ENCODE results near the gene TMEM272. TPM values are rescaled to one million over a fixed set of nuclear protein-coding genes. Genes with fewer than 3 reads are reported as not detected.

The TMEM272 gene
- total RNA-seq, 1 donor from 2014 or later: 0.38 TPM

DNA sequence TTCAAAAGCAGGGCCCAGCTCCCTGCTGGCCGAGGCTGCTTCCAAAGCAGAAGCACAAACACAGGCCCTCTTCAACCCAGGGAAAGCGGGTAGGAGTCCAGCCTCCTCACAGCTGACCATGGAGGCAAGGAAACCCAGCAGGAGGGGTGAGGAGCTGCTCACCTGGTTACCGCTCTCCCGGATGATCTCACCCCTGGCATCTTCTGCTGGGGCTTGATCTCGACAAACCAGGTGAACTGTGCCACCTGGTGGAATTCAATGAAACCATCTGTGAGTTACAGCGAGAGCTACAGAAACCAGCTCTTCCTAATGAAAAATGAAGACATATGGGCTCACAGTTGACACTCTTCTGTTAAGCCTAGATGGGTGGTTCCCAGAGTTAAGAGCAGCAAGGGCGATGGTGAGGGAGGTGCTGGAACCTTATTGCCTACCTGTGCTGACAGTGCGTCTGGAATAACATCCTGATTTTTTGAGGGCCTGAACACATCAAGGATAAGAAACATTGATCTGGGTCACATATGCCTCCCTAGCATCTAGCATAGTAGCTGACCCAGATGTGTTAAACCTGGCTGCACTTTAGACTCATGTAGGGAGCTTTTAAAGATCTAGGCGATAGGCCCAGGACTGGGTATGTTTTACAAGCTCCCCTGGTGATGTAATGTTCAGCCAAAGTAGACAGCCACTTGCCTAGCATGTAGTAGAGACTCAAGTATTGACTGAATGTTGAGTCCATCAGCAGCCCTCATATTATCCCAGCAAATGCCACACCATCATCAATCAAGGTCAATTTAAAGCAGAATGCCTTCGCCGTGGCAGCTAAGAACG, 47.1 kb downstream of the TMEM272 start:
- ATAC-seq (ENCODE audit: poor library complexity) (peak; percentile 28), DNase-seq (no peak)
- intact Hi-C loops (cut with DNase I): no loop called here

DNA sequence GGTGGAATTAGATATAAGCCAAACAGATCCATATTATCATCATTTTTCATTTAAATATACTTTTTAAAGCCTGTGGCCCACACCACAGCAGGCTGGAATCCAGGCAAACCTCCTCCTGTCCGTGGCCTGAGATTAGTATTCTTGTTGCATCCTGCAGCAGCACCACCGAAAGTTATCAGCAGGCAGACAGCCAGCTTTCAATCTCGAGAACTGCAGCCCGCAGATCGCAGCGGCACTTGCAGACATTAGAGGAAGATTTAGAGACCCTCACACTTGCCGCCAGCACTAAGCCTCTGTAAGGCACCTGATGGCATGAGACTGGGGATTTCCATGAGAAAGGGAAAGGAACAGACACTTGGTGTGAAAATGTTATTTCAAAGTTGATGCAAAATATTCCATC, 48.4 kb downstream of the TMEM272 start:
- intact Hi-C loops (cut with DNase I): no loop called here
- DNase-seq: no peak
- ATAC-seq (ENCODE audit: poor library complexity): no peak

DNA sequence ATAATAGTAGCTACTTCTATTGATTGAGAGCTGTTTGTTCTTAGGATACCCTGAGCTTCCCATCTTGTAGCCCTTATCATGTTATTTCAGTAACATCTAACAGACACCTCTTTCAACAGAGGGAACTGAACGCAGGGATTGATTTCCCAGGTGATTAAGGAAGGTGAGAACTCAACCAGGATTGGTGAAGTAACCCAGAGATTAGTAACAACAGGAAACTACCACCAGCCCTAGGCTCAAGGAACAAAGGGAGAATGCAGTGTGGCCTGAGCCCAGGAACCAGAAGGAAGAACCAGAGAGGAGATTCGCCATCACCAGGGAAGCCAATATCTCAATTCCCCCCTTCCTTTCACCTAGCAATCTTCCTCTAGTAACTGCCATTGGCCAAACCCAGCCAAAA, 49.6 kb downstream of the TMEM272 start:
- intact Hi-C loops (cut with DNase I): no loop called here
- DNase-seq (no peak), ATAC-seq (ENCODE audit: poor library complexity) (no peak)

DNA sequence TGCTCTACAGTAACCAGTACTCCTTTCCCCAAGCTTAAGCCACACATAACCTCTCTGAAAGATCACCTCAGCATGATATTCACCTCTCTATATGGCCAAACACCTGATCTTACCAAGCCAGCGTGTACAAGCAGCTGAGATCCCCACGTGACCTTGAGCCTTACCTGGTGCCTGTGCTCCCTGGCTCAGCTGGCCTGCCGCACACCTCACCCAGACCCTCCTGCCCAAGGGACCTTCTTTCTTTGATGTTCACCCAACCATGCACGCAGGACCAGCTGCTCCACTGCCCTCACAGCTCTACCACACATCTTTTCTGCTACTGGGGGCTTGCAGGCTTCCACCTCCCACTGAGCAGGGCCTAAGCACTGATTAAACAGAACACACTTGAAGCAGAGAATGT, 50.0 kb downstream of the TMEM272 start:
- intact Hi-C loops (cut with DNase I): no loop called here
- DNase-seq (no peak), ATAC-seq (ENCODE audit: poor library complexity) (no peak)

DNA sequence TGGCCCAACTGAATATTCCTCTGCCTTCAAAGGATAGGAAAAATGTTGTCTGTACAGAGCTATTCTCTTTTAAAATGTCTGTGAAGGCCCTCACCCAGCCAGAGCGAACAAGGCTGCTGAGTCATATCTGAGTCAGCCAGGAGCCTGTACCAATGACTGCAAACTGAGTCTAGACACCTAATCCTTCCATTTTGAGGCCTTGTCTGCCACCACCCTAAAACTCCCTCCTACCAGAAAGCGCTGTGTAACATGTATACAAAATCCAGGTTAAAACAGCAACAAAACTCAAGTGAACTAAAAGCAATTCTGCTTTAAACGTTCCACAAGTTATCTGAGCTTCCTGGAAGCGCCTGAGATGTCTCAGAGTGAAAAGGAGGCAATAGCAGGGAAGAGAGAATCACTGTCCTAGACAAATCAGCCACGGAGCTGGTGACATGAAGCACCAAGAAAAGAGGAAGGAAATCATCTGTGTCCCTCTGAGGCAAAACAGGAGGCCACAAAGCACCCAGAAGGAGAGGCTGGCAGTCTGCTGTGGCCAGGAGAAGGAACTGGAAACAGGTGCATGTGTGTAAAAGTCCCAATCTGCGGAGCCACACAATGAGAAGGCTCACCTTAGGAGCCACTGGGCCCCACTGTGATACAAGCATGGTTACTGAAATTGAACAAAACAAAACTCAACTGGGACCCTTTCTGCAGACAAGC, 51.3 kb downstream of the TMEM272 start:
- DNase-seq: no peak
- intact Hi-C loops (cut with DNase I): no loop called here
- ATAC-seq (ENCODE audit: poor library complexity): peak; percentile 32

DNA sequence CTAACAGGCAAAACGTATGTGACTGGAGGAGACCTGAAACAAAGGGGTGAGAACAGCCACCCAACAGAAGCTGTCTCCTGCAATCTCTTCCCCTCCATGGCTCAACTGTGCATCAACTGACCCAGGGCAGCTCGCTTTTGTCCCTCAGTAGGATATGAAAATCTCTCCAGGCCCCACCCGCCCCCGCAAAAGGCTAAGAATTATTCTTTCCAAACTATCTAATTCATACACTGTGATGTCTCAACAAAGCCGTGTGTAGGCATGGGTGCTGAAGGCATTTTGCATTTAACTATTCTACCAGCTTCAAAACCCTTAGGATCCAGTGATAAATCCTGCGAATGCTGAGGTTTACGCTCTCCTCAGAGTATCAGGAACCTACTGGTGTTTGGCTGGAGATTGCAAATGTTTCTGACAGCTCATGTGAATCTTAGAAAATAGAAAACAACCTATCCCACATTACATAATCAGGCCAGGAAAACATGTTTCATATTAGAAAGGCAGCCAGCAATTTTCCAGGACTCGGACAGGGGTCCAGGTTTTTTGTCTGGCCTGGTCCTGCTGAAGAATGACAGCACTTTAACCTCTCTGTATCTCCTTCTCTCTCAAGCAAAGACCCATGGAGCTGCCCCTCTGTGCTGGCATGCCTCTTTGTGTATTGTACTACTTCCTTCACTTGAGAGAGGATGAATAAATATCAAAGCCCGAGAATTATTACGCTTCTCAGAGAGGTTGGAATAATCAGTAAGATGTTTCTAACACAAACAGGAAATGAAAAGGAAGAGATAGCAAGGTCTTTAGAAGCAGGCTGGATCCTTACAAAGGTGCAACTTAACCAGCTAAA, 58.3 kb downstream of the TMEM272 start:
- peak; percentile 26 for ATAC-seq (ENCODE audit: poor library complexity)
- intact Hi-C loops (cut with DNase I): no loop called here
- no peak for DNase-seq

DNA sequence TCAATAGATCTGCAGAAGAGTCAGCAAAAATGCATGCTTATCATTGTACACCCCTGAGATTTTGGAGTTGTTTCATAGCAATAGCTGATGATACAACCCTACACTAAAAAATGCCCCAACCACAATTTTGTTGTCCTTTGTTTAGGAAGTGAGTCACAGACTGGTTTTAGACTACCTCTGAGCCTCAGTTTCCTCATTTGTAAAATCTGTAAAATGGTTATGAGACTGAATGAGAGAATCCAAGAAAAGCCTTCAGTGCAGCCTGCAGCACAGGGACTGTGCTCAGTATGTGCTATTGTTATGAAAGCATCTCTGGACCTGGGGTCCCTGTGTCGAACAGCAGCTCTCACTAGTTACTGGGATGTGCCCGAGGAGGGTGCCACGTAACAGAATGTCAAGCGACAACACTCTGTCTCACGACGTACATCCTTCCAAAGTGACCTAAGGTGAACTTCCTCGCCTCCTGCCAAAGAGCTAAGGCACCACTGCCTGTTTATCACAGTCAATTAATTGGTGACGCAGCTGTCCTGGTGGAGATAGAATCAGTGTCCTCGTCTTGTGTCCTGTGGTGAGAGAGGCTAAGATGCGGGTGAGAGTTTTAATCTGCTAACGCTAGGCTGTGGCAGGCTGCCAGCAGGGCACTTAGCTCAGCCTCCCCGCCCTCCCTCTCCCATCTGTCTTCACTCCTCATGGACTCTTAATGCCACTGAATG, 59.1 kb downstream of the TMEM272 start:
- intact Hi-C loops (cut with DNase I): no loop called here
- peak; percentile 84 for DNase-seq
- ATAC-seq (ENCODE audit: poor library complexity): peak; percentile 89

DNA sequence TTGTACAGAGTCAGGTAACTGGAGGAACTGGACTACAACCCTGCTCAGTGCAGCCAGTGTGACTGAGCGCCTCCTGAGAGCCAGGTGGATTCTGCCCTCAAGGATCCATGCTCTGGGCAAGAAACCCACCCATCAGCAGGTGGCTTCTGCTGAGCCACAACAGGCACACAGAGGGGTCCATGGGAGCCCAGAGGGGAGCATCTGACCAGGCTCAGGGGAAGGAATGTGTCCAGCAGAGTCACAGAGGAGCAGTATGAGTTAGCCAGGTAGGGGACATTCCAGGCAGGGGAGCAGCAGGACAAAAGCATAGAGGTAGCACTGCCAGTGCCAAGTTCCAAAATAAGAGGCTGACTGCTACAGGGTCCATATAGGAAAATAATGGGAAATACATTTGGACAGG, 60.9 kb downstream of the TMEM272 start:
- ATAC-seq (ENCODE audit: poor library complexity): no peak
- intact Hi-C loops (cut with DNase I): no loop called here

DNA sequence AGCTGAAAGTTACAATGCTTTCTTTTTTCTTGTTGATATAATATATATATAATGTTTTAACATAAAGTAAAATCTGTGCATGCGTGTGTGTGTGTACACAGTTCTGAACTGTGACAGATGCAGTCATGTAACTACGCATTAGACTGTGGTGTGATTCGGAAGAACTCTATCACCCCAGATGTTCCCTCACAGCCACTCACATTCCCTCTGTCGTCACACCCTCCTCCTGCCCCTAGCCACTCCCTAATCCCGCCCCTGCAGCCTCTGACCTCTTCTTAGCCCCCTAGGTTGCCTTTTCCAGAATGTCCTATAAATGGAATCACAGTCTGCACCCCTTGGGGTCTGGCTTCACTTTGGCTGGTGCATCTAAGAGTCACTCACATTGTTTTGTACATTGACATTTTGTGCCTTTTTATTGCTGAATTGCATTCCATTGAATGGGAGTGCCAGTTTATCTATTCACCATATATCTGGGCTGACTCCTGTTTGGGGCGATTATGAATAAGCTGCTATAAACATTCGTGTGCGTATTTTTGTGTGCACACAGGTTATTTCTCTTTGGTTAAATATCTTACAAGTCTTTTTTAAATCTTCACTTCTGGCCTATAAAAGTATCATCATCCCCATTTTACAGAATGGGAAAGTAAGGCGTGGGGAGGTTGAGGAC, 61.4 kb downstream of the TMEM272 start:
- ATAC-seq (ENCODE audit: poor library complexity) (no peak), DNase-seq (no peak)
- intact Hi-C loops (cut with DNase I): no loop called here

More for the DNA sequence above, 60.9 kb downstream of the TMEM272 start:
- no peak for DNase-seq

DNA sequence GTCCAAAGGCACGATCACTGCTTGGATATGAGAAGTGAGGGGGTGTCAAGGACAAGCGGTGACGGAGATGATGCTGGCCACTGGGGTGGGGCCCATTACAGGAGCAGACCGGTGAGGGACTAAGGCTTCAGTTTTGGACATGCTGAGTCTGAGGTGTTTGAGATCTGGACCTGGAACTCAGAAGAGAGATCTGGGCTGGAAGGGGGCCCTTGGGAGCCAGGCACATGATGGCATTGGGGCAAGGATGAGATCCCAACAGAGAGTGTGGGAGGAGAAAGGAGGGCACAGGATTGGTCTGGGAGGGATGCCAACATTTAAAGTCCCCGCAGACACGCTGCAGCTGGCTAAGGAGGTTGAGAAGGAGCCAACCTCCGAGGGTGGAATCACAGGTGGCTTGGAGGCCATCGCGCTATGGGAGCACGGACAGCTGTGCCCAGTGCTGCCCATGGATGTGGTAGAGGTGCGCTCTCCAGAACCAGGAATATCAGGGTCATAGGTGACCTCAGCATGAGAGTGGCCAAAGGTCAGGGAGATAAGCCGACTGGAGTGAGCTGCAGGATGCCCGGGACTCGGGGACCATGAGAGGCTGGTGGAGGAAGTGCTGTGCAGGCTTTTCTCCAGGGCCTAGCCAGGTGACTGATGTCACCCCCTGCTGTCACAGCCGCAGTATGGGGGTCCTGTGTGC, 62.8 kb downstream of the TMEM272 start:
- intact Hi-C loops (cut with DNase I): no loop called here
- ATAC-seq (ENCODE audit: poor library complexity) (no peak), DNase-seq (no peak)

DNA sequence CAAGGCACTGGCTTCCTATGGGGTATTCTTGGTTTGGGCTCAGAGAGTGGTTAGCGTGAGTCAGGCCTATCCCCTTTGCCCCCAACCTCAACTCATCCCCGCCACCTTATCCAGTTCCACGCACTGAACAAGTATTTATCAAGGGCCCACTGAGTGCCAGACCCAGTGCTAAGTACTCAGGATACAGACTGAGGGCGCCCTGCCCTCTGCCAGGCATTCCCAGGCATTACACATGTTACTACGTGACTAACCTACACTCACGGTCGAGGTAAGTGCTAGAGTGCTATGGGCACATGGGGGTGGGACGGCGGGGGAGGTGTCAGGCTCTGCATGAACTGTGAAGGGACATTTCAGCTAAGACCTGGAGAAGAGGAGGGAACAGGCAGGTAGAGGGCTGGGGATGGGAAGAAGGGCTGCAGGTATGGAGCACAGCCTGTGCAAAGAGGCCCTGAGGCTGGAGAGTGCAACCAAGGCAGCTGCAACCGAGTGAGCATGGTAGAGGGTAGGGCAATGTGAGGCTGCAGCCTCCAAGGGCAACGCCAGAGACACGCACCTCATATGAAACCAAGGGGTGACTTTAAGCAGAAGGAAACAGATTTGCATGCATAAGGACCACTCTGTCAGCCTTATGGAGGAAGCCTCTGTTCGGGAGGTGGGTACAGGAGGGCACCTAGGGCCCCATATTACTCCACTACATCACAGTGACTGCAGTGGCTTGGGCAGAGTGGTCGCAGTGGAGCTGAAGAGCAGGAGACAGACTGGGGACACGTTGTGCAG, 63.5 kb downstream of the TMEM272 start:
- DNase-seq (no peak), ATAC-seq (ENCODE audit: poor library complexity) (peak; percentile 32)
- intact Hi-C loops (cut with DNase I): no loop called here

DNA sequence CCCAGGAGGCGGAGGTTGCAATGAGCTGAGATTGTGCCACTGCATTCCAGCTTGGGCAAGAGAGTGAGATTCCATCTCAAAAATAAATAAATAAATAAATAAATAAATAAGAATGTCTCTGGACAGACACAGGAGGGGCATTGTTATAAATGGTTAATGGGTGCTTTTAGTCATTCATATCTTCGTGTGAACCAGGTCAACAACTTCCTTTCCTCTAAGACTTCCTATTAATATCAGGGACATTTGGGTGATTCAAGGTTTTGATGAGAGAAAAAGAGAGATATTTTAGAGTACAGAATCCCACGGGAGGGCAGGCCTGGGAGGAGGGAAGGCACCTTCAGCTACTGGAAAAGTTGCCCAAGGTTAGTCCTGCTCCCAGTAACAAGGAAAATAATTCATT, 64.9 kb downstream of the TMEM272 start:
- ATAC-seq (ENCODE audit: poor library complexity): no peak
- DNase-seq: no peak
- intact Hi-C loops (cut with DNase I): no loop called here

DNA sequence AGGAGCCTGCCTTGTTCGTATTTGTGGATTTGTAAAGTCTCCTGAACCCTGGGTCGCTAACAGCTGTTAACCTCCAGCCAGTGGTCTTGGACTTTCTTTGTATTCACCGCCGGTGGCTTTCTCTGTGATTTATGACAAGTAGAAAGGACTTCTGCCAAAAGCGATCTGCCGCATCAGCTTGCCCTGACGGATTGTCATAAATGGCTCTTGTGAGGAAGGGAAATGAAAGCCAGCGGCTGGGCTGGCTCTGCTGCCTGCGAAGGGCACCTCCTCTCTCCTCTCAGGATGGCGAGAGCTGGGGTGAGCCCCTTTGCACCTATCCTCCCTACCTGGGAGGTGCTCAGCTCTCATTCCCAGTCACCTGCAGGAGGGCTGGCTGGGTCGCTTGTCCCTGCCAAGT, 66.6 kb downstream of the TMEM272 start:
- ATAC-seq (ENCODE audit: poor library complexity): no peak
- DNase-seq: no peak

DNA sequence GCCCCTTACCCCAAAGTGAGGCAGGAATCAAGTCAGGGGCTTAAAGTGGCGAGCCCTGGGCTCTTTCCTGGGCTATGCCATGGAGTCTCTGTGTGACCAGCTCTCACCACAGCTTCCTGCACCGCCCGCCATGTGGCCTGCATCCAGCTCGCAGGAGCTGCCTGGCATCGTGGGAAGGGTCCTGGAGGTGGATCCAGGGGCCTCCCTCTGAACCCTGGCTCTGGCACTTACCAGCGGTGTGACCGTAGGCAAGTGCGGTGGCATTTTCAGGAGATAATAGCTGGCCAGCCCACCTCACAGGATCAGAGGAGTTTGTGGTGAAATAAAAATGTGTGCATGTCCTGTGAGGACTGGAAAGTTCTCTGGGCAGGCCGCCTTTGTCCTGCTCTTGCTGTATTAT, 67.1 kb downstream of the TMEM272 start:
- DNase-seq: no peak
- intact Hi-C loops (cut with DNase I): no loop called here
- ATAC-seq (ENCODE audit: poor library complexity): no peak

More for the DNA sequence above, 66.6 kb downstream of the TMEM272 start:
- intact Hi-C loops (cut with DNase I): no loop called here

DNA sequence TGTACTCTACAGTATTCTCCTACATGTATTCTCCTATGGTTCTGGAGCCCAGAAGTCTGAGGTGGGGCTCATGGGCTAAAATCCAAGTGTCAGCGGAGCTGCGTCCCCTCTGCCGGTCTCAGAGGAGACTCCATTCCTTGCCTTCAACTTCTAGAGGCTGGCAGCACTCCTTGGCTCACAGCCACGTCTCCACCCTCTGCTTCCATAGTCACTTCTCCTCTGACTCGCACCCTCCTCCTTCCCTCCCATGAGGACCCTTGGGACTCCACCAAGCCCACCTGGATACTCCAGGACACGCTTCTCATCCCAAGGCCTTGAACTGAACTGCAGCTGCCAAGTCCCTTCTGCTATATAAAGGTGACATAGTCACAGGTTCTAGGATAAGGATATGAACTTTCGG, 68.8 kb downstream of the TMEM272 start:
- intact Hi-C loops (cut with DNase I): no loop called here
- DNase-seq: no peak
- ATAC-seq (ENCODE audit: poor library complexity): no peak

DNA sequence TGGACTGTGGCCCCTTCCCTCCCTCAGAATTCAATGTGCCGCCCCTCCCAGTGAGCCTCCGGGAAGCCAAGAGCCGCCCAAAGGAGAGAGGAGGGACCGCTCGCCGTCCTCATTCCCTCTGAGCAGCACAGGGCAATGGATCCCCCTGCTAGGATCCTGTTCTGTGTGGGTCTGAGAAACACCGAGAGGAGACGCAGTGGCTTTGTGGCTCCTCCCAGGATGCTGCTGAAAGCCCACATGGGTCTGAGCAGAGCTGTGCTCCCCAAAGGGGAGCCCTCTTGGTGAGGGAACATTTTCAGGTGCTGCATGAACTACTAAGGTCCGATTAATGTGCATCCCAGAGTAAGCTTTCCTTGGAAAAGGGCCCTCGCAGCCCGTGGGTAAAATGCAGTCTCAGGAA, 71.5 kb downstream of the TMEM272 start:
- ATAC-seq (ENCODE audit: poor library complexity) (no peak), DNase-seq (no peak)
- intact Hi-C loops (cut with DNase I): no loop called here

DNA sequence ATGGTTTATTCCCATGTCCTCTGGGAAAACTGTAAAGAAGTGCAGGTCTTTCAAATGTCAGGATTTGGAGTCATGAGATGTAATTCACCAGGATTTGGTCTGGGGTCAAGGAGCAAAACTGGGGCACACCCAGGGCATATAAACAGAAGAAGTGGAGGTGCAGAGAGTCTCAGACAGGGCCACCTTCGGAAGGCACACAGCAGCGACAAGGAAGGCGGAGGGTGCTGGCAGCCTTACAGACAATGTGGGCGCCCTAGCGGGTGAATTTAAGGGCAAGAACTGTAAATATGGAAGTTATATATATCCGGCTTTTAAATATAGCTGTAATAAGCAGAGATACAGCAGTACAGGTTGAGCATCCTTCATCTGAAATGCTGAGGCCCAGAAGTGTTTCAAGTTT, 72.2 kb downstream of the TMEM272 start:
- no peak for DNase-seq
- intact Hi-C loops (cut with DNase I): no loop called here

More for the DNA sequence above, 72.2 kb downstream of the TMEM272 start:
- ATAC-seq (ENCODE audit: poor library complexity): no peak

Data from Right ventricle myocardium superior (tissue), 1 donor.